Endothelial cell of umbilical vein (primary cell): ENCODE results near the gene UCKL1. TPM values are rescaled to one million over a fixed set of nuclear protein-coding genes. Genes with fewer than 3 reads are reported as not detected.

Experiments
- BruUV-seq: library from RNA; stranded (reverse); fragments of 400-500 nt; replicated peaks from 2 replicates; lab custom pipeline; 2021; lab: Mats Ljungman, UMichigan
- CTCF ChIA-PET: fragments of 300-600, 350-600 bp; sonication (Branson Sonifier 250); formaldehyde crosslinking; loops from one replicate; lab custom pipeline; 2021; ENCODE audit warnings: antibody characterized with exemption, inconsistent platforms; lab: Charles Lee
- POLR2A ChIA-PET: fragments of 300-600, 350-600 bp; sonication (Branson Sonifier 250); formaldehyde crosslinking; loops from one replicate; lab custom pipeline; 2021; ENCODE audit warnings: antibody characterized with exemption, inconsistent platforms; lab: Charles Lee
- DNase-seq: peaks from one replicate; pipeline ENCODE4 v3.0.0-alpha.2; 2011; ENCODE audit warnings: low read depth, low spot score
- FAIRE-seq: peaks from 2 replicates; lab custom pipeline; 2011; peaks lifted over from hg19 to GRCh38; lab: Jason Lieb, UNC
- H2AFZ ChIP-seq: 2 replicates; pipeline ENCODE4 v1.6.0; 2012; ENCODE audit warnings: low read depth, low read length, control low read depth, inconsistent platforms
- H3K27ac ChIP-seq: 2 replicates; pipeline ENCODE4 v1.5.1; 2011; ENCODE audit warnings: low read depth, mild to moderate bottlenecking, control low read depth, low read length, moderate library complexity; ENCODE audit not compliant: insufficient read depth
- H3K27me3 ChIP-seq, 2 experiments: 2 replicates each; pipeline versions ENCODE4 v1.6.0 to v1.6.1; 2011; ENCODE audit warnings: low read length in 2 of 2, mixed read lengths in 1 of 2; ENCODE audit not compliant: control insufficient read depth in 2 of 2, insufficient read depth in 2 of 2
- H3K36me3 ChIP-seq, 2 experiments: 2 replicates in 1 of 2; 3 replicates in 1 of 2; pipeline ENCODE4 v1.5.1; 2011; ENCODE audit warnings: low read length in 2 of 2, mild to moderate bottlenecking in 1 of 2, moderate library complexity in 1 of 2; ENCODE audit not compliant: control insufficient read depth in 2 of 2, insufficient read depth in 2 of 2; ENCODE audit errors: extremely low read depth in 1 of 2
- H3K4me1 ChIP-seq: 3 replicates; pipeline ENCODE4 v1.5.1; 2011; ENCODE audit warnings: mild to moderate bottlenecking, low read length; ENCODE audit not compliant: control insufficient read depth, insufficient read depth; ENCODE audit errors: extremely low read depth
- H3K4me2 ChIP-seq: 2 replicates; pipeline ENCODE4 v1.6.1; 2011; ENCODE audit warnings: low read length, control low read depth, mixed read lengths; ENCODE audit not compliant: insufficient read depth
- H3K4me3 ChIP-seq, 3 experiments: fragments of 200-600 bp in 1 of 3; sonication (generic), shearing (Covaris generic) in 1 of 3; replicated peaks in 1 of 3; 2 replicates each; pipeline ENCODE4 v1.5.1; 2011 to 2016; ENCODE audit warnings: control low read depth in 3 of 3, low read length in 3 of 3, mild to moderate bottlenecking in 2 of 3, inconsistent platforms in 1 of 3, low read depth in 1 of 3, moderate library complexity in 1 of 3; ENCODE audit not compliant: insufficient read depth in 1 of 3
- H3K79me2 ChIP-seq: 2 replicates; pipeline ENCODE4 v1.6.0; 2012; ENCODE audit warnings: low read length, inconsistent platforms; ENCODE audit not compliant: control insufficient read depth, insufficient read depth
- H3K9ac ChIP-seq: replicated peaks from 2 replicates; pipeline ENCODE3; 2011; ENCODE audit warnings: low read length, control low read depth; ENCODE audit not compliant: insufficient read depth; ENCODE audit errors: extremely low read depth
- H3K9me1 ChIP-seq: replicated peaks from 3 replicates; pipeline ENCODE4 v1.6.0; 2011; ENCODE audit warnings: mild to moderate bottlenecking, low read length; ENCODE audit not compliant: control insufficient read depth, insufficient read depth; ENCODE audit errors: extremely low read depth
- H3K9me3 ChIP-seq: replicated peaks from 2 replicates; pipeline ENCODE4 v1.5.1; 2012; ENCODE audit warnings: low read length, inconsistent platforms; ENCODE audit not compliant: control insufficient read depth, insufficient read depth
- H4K20me1 ChIP-seq: replicated peaks from 2 replicates; pipeline ENCODE3; 2011; ENCODE audit warnings: mild to moderate bottlenecking, low read length; ENCODE audit not compliant: control insufficient read depth, insufficient read depth; ENCODE audit errors: extremely low read depth
- CTCF ChIP-seq, 2 donors: IDR thresholded peaks; 1 replicate in 1 of 2; 2 replicates in 1 of 2; pipeline ENCODE4 v1.5.1; 2011; ENCODE audit warnings: low read length in 2 of 2, mild to moderate bottlenecking in 2 of 2, moderate library complexity in 2 of 2, control low read depth in 1 of 2, inconsistent platforms in 1 of 2, low read depth in 1 of 2; ENCODE audit not compliant: insufficient read depth in 1 of 2; ENCODE audit errors: extremely low read depth in 1 of 2
- EZH2 ChIP-seq: IDR thresholded peaks from 2 replicates; pipeline ENCODE4 v1.6.1; 2012; ENCODE audit warnings: borderline replicate concordance, low read depth, mild to moderate bottlenecking, moderate library complexity, low read length, inconsistent platforms; ENCODE audit not compliant: severe bottlenecking
- FOS ChIP-seq: IDR thresholded peaks from 2 replicates; pipeline ENCODE4 v1.6.1; 2011; ENCODE audit warnings: mild to moderate bottlenecking, low read length, moderate library complexity, borderline replicate concordance; ENCODE audit not compliant: insufficient read depth
- GATA2 ChIP-seq: IDR thresholded peaks from 2 replicates; pipeline ENCODE4 v1.7.0; 2011; ENCODE audit warnings: low read depth, mild to moderate bottlenecking, moderate library complexity, mixed read lengths, low read length; ENCODE audit not compliant: insufficient read length, insufficient read depth
- JUN ChIP-seq: IDR thresholded peaks from 2 replicates; pipeline ENCODE4 v1.6.1; 2011; ENCODE audit warnings: borderline replicate concordance, low read depth; ENCODE audit not compliant: insufficient read length, insufficient read depth
- MAX ChIP-seq: IDR thresholded peaks from 2 replicates; pipeline ENCODE4 v1.6.1; 2011; ENCODE audit not compliant: insufficient read depth, insufficient read length
- MYC ChIP-seq: IDR thresholded peaks from one replicate; pipeline ENCODE4 v1.6.1; 2011; ENCODE audit warnings: mild to moderate bottlenecking, low read depth, low read length
- POLR2A ChIP-seq: IDR thresholded peaks from 2 replicates; pipeline ENCODE4 v1.6.1; 2012; ENCODE audit warnings: low read depth, mild to moderate bottlenecking, control low read depth, low read length
- POLR2AphosphoS5 ChIP-seq: IDR thresholded peaks from 2 replicates; pipeline ENCODE4 v1.6.1; 2012; ENCODE audit warnings: low read depth, mild to moderate bottlenecking, control low read depth, low read length, moderate library complexity; ENCODE audit not compliant: insufficient read depth
- dilution Hi-C: fragments of 300-500 bp; cut with MboI; formaldehyde crosslinking; loops from one replicate; pipeline ENCODE4 v1.15.0; 2019; ENCODE audit warnings: low sequenced_read_pairs; ENCODE audit not compliant: extremely low pct_ligation_motif_present
- intact Hi-C: fragments of 100-400 bp; cut with micrococcal nuclease; formaldehyde crosslinking; loops from one replicate; pipeline ENCODE4 v1.10.0; 2022
- polyA plus RNA-seq, 4 experiments: library from polyadenylated mRNA; depleted of rRNA in 3 of 4; stranded (reverse) in 3 of 4; unstranded in 1 of 4; fragments of >200 nt; gene quantifications; 2 replicates each; pipeline versions ENCODE4 v1.2.1 to v1.2.3, GENCODE V29; 2011 to 2012; ENCODE audit warnings: missing spikeins in 1 of 4
- total RNA-seq: library from RNA; stranded (reverse); gene quantifications from 2 replicates; pipeline ENCODE4 v1.2.3, GENCODE V29; 2021

Gene UCKL1
- total and polyA plus RNA-seq, 2 donors (not counting 3 experiments of a cell fraction or from before 2014, with no cell fraction given) = 51.1 to 78.8 TPM

GRCh38 chr20:63963784-63964301 is 7.6 kb upstream of the UCKL1 start:
- TF ChIP-seq MYC = no peak
- no peak for TF ChIP-seq CTCF (IDR thresholded peaks at IDR 0.05; ENCODE audit: extremely low read depth in 1 of 2, insufficient read depth in 1 of 2, low read depth in 1 of 2, low read length in 2 of 2)
- TF ChIP-seq MAX = no peak
- no peak for TF ChIP-seq EZH2
- TF ChIP-seq JUN = no peak
- no peak for TF ChIP-seq FOS
- TF ChIP-seq POLR2AphosphoS5 = no peak
- no peak for TF ChIP-seq POLR2A
- no peak for TF ChIP-seq GATA2
- no peak overlapping the region for H2AFZ ChIP-seq
- no peaks in the 10 kb centered on the region for H3K9me1 ChIP-seq
- no peak overlapping the region for H3K4me3 ChIP-seq
- H3K27ac ChIP-seq = no peak overlapping the region
- dilution Hi-C loops (no loop called here), intact Hi-C loops (no loop called here)
- H3K4me1 ChIP-seq = peaks cover 4% of the 10 kb centered on the region
- ChIA-PET POLR2A (no interaction called here), CTCF (interaction anchor here (0.5 kb wide), 1 partner anchor 46 kb away, joined by 3 read pairs; no protein-coding TSS in a partner anchor)
- H3K27me3 ChIP-seq = no peaks in the 10 kb centered on the region
- H4K20me1 ChIP-seq = no peaks in the 10 kb centered on the region
- H3K36me3 ChIP-seq = peaks cover 12 to 52% of the 10 kb centered on the region in 2 experiments
- no peaks in the 10 kb centered on the region for H3K9me3 ChIP-seq
- H3K79me2 ChIP-seq = peaks cover 4% of the 10 kb centered on the region
- FAIRE-seq = no peak
- H3K9ac ChIP-seq = no peak overlapping the region
- DNase-seq = no peak
- TSS peak; percentile 2 for BruUV-seq
- H3K4me2 ChIP-seq = no peak overlapping the region
